H1 (cell line): ENCODE data around the gene ADD1. TPM values are rescaled to one million over a fixed set of nuclear protein-coding genes. Genes with fewer than 3 reads are reported as not detected.

Experiments
- CTCF ChIA-PET: fragments of 300-600 bp; sonication (Branson Sonifier 250); formaldehyde crosslinking; loops from one replicate; lab custom pipeline; 2021; ENCODE audit not compliant: partially characterized antibody; lab: Charles Lee
- POLR2A ChIA-PET: fragments of 300-600 bp; sonication (Branson Sonifier 250); formaldehyde crosslinking; loops from one replicate; lab custom pipeline; 2021; ENCODE audit warnings: inconsistent platforms; ENCODE audit not compliant: partially characterized antibody; lab: Charles Lee
- DNase-seq, 2 experiments: peaks; one replicate each; pipeline versions ENCODE4 v3.0.0 to v3.0.0-alpha.2; 2010 to 2022; ENCODE audit warnings: low spot score in 2 of 2, low read depth in 1 of 2, mixed read lengths in 1 of 2
- FAIRE-seq: peaks from 2 replicates; lab custom pipeline; 2011; peaks lifted over from hg19 to GRCh38; lab: Jason Lieb, UNC
- H2AFZ ChIP-seq: 2 replicates; pipeline ENCODE4 v1.8.1; 2012; ENCODE audit warnings: low read length, inconsistent platforms
- H2AK5ac ChIP-seq: 2 replicates; pipeline ENCODE4 v1.6.1; 2013; ENCODE audit warnings: low read depth, low read length
- H2BK120ac ChIP-seq: replicated peaks from 2 replicates; pipeline ENCODE3; 2013; ENCODE audit warnings: low read depth, low read length, inconsistent platforms
- H2BK12ac ChIP-seq: 2 replicates; pipeline ENCODE4 v1.6.1; 2013; ENCODE audit warnings: low read depth, low read length
- H2BK15ac ChIP-seq: 2 replicates; pipeline ENCODE4 v1.6.1; 2013; ENCODE audit warnings: low read length
- H2BK20ac ChIP-seq: 2 replicates; pipeline ENCODE4 v1.6.1; 2013; ENCODE audit warnings: low read length
- H2BK5ac ChIP-seq: 2 replicates; pipeline ENCODE4 v1.6.1; 2013; ENCODE audit warnings: low read depth, low read length
- H3K14ac ChIP-seq: 2 replicates; pipeline ENCODE4 v1.6.1; 2013; ENCODE audit warnings: inconsistent platforms; ENCODE audit not compliant: insufficient read length
- H3K18ac ChIP-seq: 2 replicates; pipeline ENCODE4 v1.6.1; 2013; ENCODE audit warnings: low read length; ENCODE audit errors: extremely low read depth
- H3K23ac ChIP-seq: 2 replicates; pipeline ENCODE4 v1.6.1; 2013; ENCODE audit warnings: inconsistent platforms; ENCODE audit not compliant: insufficient read length
- H3K23me2 ChIP-seq: 2 replicates; pipeline ENCODE4 v1.6.1; 2013; ENCODE audit warnings: low read depth, low read length
- H3K27ac ChIP-seq: 2 replicates; pipeline ENCODE4 v1.6.1; 2011; ENCODE audit warnings: low read depth, low read length, inconsistent platforms
- H3K27me3 ChIP-seq, 4 experiments: replicated peaks in 1 of 4; 1 replicate in 1 of 4; 2 replicates in 3 of 4; pipeline versions ENCODE4 v1.6.1 to v1.8.1; 2011 to 2013; ENCODE audit warnings: low read length in 3 of 4, mild to moderate bottlenecking in 3 of 4, inconsistent platforms in 2 of 4, mixed read lengths in 2 of 4, moderate library complexity in 1 of 4; ENCODE audit not compliant: control insufficient read depth in 3 of 4, insufficient read depth in 3 of 4; ENCODE audit errors: extremely low read depth in 1 of 4
- H3K36me3 ChIP-seq, 4 experiments: 2 replicates each; pipeline versions ENCODE4 v1.6.1 to v1.8.1; 2011 to 2013; ENCODE audit warnings: mild to moderate bottlenecking in 4 of 4, low read length in 3 of 4, moderate library complexity in 2 of 4, control low read depth in 1 of 4, inconsistent platforms in 1 of 4; ENCODE audit not compliant: insufficient read depth in 4 of 4, control insufficient read depth in 2 of 4
- H3K4ac ChIP-seq: replicated peaks from 2 replicates; pipeline ENCODE3; 2013; ENCODE audit warnings: low read length, low read depth, mixed read lengths, inconsistent platforms; ENCODE audit not compliant: insufficient read length
- H3K4me1 ChIP-seq, 4 experiments: replicated peaks in 1 of 4; 1 replicate in 1 of 4; 2 replicates in 3 of 4; pipeline versions ENCODE4 v1.6.1 to v1.8.1; 2011 to 2013; ENCODE audit warnings: low read length in 3 of 4, inconsistent platforms in 2 of 4, mixed read lengths in 1 of 4; ENCODE audit not compliant: insufficient read depth in 4 of 4, control insufficient read depth in 3 of 4
- H3K4me2 ChIP-seq, 2 experiments: 2 replicates each; pipeline versions ENCODE4 v1.6.1 to v1.8.1; 2011 to 2013; ENCODE audit warnings: low read depth in 2 of 2, low read length in 2 of 2, control low read depth in 1 of 2, inconsistent platforms in 1 of 2, mild to moderate bottlenecking in 1 of 2; ENCODE audit not compliant: insufficient read depth in 1 of 2
- H3K4me3 ChIP-seq, 4 experiments: fragments of 200-600, 300-600 bp in 1 of 4; sonication (generic), shearing (Covaris generic), sonication (Bioruptor Twin) in 1 of 4; 2 replicates each; pipeline versions ENCODE4 v1.5.1 to v1.8.1; 2011 to 2016; ENCODE audit warnings: low read length in 4 of 4, low read depth in 3 of 4, control low read depth in 2 of 4, inconsistent platforms in 2 of 4, mild to moderate bottlenecking in 2 of 4, mixed read lengths in 1 of 4, moderate library complexity in 1 of 4; ENCODE audit not compliant: insufficient read depth in 2 of 4; ENCODE audit errors: extremely low read depth in 1 of 4
- H3K56ac ChIP-seq: replicated peaks from 2 replicates; pipeline ENCODE3; 2013; ENCODE audit warnings: low read depth, mild to moderate bottlenecking, mixed read lengths, low read length, inconsistent platforms; ENCODE audit not compliant: insufficient read length
- H3K79me1 ChIP-seq: 2 replicates; pipeline ENCODE4 v1.6.1; 2013; ENCODE audit warnings: low read depth, low read length, control low read depth
- H3K79me2 ChIP-seq, 2 experiments: 2 replicates each; pipeline versions ENCODE4 v1.6.1 to v1.8.1; 2012 to 2013; ENCODE audit warnings: low read length in 2 of 2, mild to moderate bottlenecking in 2 of 2, inconsistent platforms in 1 of 2; ENCODE audit not compliant: insufficient read depth in 2 of 2, control insufficient read depth in 1 of 2
- H3K9ac ChIP-seq, 4 experiments: replicated peaks in 1 of 4; 1 replicate in 1 of 4; 2 replicates in 3 of 4; pipeline versions ENCODE4 v1.6.1 to v1.8.1; 2011 to 2013; ENCODE audit warnings: low read depth in 3 of 4, low read length in 3 of 4, control low read depth in 2 of 4, mild to moderate bottlenecking in 2 of 4, moderate library complexity in 2 of 4, inconsistent platforms in 1 of 4; ENCODE audit errors: extremely low read depth in 1 of 4
- H3K9me3 ChIP-seq, 2 experiments: 2 replicates each; pipeline versions ENCODE4 v1.6.1 to v1.8.1; 2012 to 2013; ENCODE audit warnings: mild to moderate bottlenecking in 2 of 2, moderate library complexity in 2 of 2, control low read depth in 1 of 2, inconsistent platforms in 1 of 2, low read depth in 1 of 2, low read length in 1 of 2, mixed read lengths in 1 of 2; ENCODE audit not compliant: insufficient read depth in 2 of 2
- H4K20me1 ChIP-seq, 2 experiments: replicated peaks in 1 of 2; 2 replicates each; pipeline versions ENCODE3 to v1.8.1; 2011 to 2013; ENCODE audit warnings: inconsistent platforms in 2 of 2, low read length in 2 of 2, mild to moderate bottlenecking in 1 of 2; ENCODE audit not compliant: insufficient read depth in 2 of 2, control insufficient read depth in 1 of 2
- H4K5ac ChIP-seq: 2 replicates; pipeline ENCODE4 v1.6.1; 2013; ENCODE audit warnings: low read length, low read depth, mixed read lengths, inconsistent platforms; ENCODE audit not compliant: insufficient read length
- H4K8ac ChIP-seq: 2 replicates; pipeline ENCODE4 v1.8.0; 2013; ENCODE audit warnings: mild to moderate bottlenecking, moderate library complexity, low read length, inconsistent platforms; ENCODE audit not compliant: insufficient read depth; ENCODE audit errors: extremely low read depth
- H4K91ac ChIP-seq: replicated peaks from 2 replicates; pipeline ENCODE3; 2013; ENCODE audit warnings: low read length, mixed read lengths, inconsistent platforms; ENCODE audit not compliant: insufficient read length
- ATF2 ChIP-seq: IDR thresholded peaks from 2 replicates; pipeline ENCODE4 v1.6.1; 2012; ENCODE audit warnings: low read length, inconsistent platforms
- CEBPB ChIP-seq: IDR thresholded peaks from 2 replicates; pipeline ENCODE4 v1.6.1; 2012; ENCODE audit warnings: low read depth, low read length
- CHD1 ChIP-seq: IDR thresholded peaks from 2 replicates; pipeline ENCODE4 v1.6.1; 2012; ENCODE audit warnings: low read depth, low read length, improper control_type of control experiment
- CREB1 ChIP-seq: IDR thresholded peaks from 2 replicates; pipeline ENCODE4 v1.6.1; 2012; ENCODE audit warnings: inconsistent platforms
- KDM1A ChIP-seq: fragments of 200-600, 300-600 bp; sonication (generic); IDR thresholded peaks from 2 replicates; pipeline ENCODE4 v1.7.1; 2016; ENCODE audit warnings: mild to moderate bottlenecking, low read length, borderline replicate concordance
- KDM4A ChIP-seq: IDR thresholded peaks from one replicate; pipeline ENCODE4 v1.7.1; 2012; ENCODE audit warnings: low read depth, mild to moderate bottlenecking, moderate library complexity, low read length, inconsistent platforms; ENCODE audit not compliant: severe bottlenecking
- POLR2A ChIP-seq, 2 experiments: IDR thresholded peaks; 1 replicate in 1 of 2; 2 replicates in 1 of 2; pipeline ENCODE4 v1.6.1; 2011; ENCODE audit warnings: low read depth in 2 of 2, low read length in 2 of 2, mild to moderate bottlenecking in 2 of 2; ENCODE audit errors: control extremely low read depth in 1 of 2
- POU5F1 ChIP-seq: IDR thresholded peaks from 2 replicates; pipeline ENCODE4 v1.6.1; 2011; ENCODE audit warnings: low read depth, mild to moderate bottlenecking, low read length, moderate library complexity
- SP2 ChIP-seq: IDR thresholded peaks from 2 replicates; pipeline ENCODE4 v1.6.1; 2012; ENCODE audit warnings: mild to moderate bottlenecking, low read length, inconsistent platforms
- SUZ12 ChIP-seq: fragments of 200-600 bp; sonication (generic); IDR thresholded peaks from 2 replicates; pipeline ENCODE4 v1.6.1; 2012; ENCODE audit warnings: mild to moderate bottlenecking, inconsistent platforms, low read length, moderate library complexity, mixed read lengths
- TAF1 ChIP-seq: IDR thresholded peaks from 2 replicates; pipeline ENCODE4 v1.6.1; 2011; ENCODE audit warnings: mild to moderate bottlenecking, low read depth, low read length
- TBP ChIP-seq: IDR thresholded peaks from 2 replicates; pipeline ENCODE4 v1.6.1; 2011; ENCODE audit warnings: low read depth, low read length, improper control_type of control experiment
- TCF12 ChIP-seq: IDR thresholded peaks from 2 replicates; pipeline ENCODE4 v1.6.1; 2011; ENCODE audit warnings: low read depth, mild to moderate bottlenecking, low read length
- ZNF274 ChIP-seq: IDR thresholded peaks from 2 replicates; pipeline ENCODE4 v1.7.0; 2012; ENCODE audit warnings: low read length, borderline replicate concordance; ENCODE audit errors: extremely low read depth
- WGBS, 2 experiments: shearing (Covaris generic) in 1 of 2; methylation state at CpG; one replicate each; pipeline versions ENCODE4 v1.1.6 to v1.1.7; 2013 to 2015; ENCODE audit warnings: low lambda C conversion rate in 2 of 2, mixed read lengths in 2 of 2, inconsistent platforms in 1 of 2, low coverage in 1 of 2, missing lambda C conversion rate in 1 of 2; ENCODE audit not compliant: insufficient replicate concordance in 2 of 2, insufficient coverage in 1 of 2, insufficient read length in 1 of 2; ENCODE audit errors: extremely low coverage in 1 of 2, missing lambda C conversion rate in 1 of 2; 5-methylcytosine and 5-hydroxymethylcytosine counted together
- polyA plus RNA-seq, 7 experiments: library from polyadenylated mRNA; depleted of rRNA in 3 of 7; stranded (reverse) in 5 of 7; unstranded in 2 of 7; fragments of >200 nt in 5 of 7; fragments of 200-250 nt in 2 of 7; gene quantifications; 1 replicate in 5 of 7; 2 replicates in 1 of 7; 4 replicates in 1 of 7; pipeline versions ENCODE4 v1.2.1 to v1.2.3, GENCODE V29; 2011 to 2013; ENCODE audit warnings: missing spikeins in 2 of 7, mixed read lengths in 2 of 7
- total RNA-seq: library from RNA; stranded (reverse); fragmentation: NEBNext Ultra II Directional; extraction: Animal tissue kit (Norgen Biotek cat#: 25700); gene quantifications from 2 replicates; pipeline ENCODE4 v1.2.1, GENCODE V29; 2021

ADD1 gene
- total and polyA plus RNA-seq, 2 of the 8 experiments (the other 6 are each of a cell fraction or from before 2014, with no cell fraction given): 113 to 143 TPM

- H3K4me1 ChIP-seq: peaks cover 3 to 18% (median 11%) of the 10 kb centered on the region in 4 experiments; a peak in 5 of 7 replicates
- H4K5ac ChIP-seq: no peak overlapping the region
- no peak overlapping the region for H2BK15ac ChIP-seq
- no peak overlapping the region for H3K4me2 ChIP-seq
- no peak overlapping the region for H2BK12ac ChIP-seq
- peaks cover 1 to 7% of the 10 kb centered on the region in 2 experiments for H4K20me1 ChIP-seq
- no peaks in the 10 kb centered on the region for H3K9me3 ChIP-seq
- no peak overlapping the region for H3K4ac ChIP-seq
- peaks cover 0 to 5% (median 0%) of the 10 kb centered on the region in 4 experiments; a peak in 1 of 8 replicates for H3K36me3 ChIP-seq
- no peak overlapping the region for H3K23ac ChIP-seq
- DNase-seq: no peak
- 85% methylated on average over 2 of the region's 2 CpGs; no CpG with 5 or more reads in 1 of the 2 experiments for WGBS, 2 experiments
- H2AFZ ChIP-seq: no peak overlapping the region
- no peak overlapping the region for H4K8ac ChIP-seq
- H3K79me2 ChIP-seq: peaks cover 9 to 77% of the 10 kb centered on the region in 2 experiments
- no peak overlapping the region for H3K14ac ChIP-seq
- no peak for FAIRE-seq
- H2BK20ac ChIP-seq: no peak overlapping the region
- H3K18ac ChIP-seq: no peak overlapping the region
- ChIA-PET POLR2A (interaction anchor here (1.3 to 1.5 kb wide), 2 partner anchors 10 to 17 kb away, joined by 3 read pairs; no protein-coding TSS in a partner anchor), CTCF (interaction anchor here (1.3 to 5.5 kb wide), 2 partner anchors 10 to 64 kb away, joined by 3 to 19 read pairs; no protein-coding TSS in a partner anchor)
- peaks cover 8% of the 10 kb centered on the region; the same call in 1 of the 2 replicates for H3K79me1 ChIP-seq
- no peak overlapping the region for H3K4me3 ChIP-seq
- H3K27me3 ChIP-seq: no peaks in the 10 kb centered on the region
- H4K91ac ChIP-seq: no peak overlapping the region
- H2BK120ac ChIP-seq: no peak overlapping the region
- no peak overlapping the region for H3K9ac ChIP-seq
- H2BK5ac ChIP-seq: no peak overlapping the region
- H3K27ac ChIP-seq: no peak overlapping the region
- H2AK5ac ChIP-seq: no peak overlapping the region
- H3K23me2 ChIP-seq: no peaks in the 10 kb centered on the region
- no peak overlapping the region for H3K56ac ChIP-seq
- TF ChIP-seq CREB1 (no peak), POU5F1 (no peak), CEBPB (no peak), SP2 (no peak), ATF2 (no peak), TBP (no peak), KDM1A (no peak), POLR2A (IDR thresholded peaks at IDR 0.05; ENCODE audit: control extremely low read depth in 1 of 2, low read depth in 2 of 2, low read length in 2 of 2) (no peak), TCF12 (no peak), KDM4A (no peak), TAF1 (no peak), CHD1 (no peak), ZNF274 (no peak), SUZ12 (no peak)
These were observed 28.3 kb downstream of the ADD1 start for GRCh38 chr4:2871911-2872310.
